ENCODE data around the gene LYRM4. TPM values are rescaled to one million over a fixed set of nuclear protein-coding genes. Genes with fewer than 3 reads are reported as not detected.
A peak's percentile ranks its signal among the peaks of the same experiment; 100 is the strongest.

Gene LYRM4
- total and polyA plus RNA-seq, 8 donors: 8.7 to 14.9 (median 12.6) TPM

DNA sequence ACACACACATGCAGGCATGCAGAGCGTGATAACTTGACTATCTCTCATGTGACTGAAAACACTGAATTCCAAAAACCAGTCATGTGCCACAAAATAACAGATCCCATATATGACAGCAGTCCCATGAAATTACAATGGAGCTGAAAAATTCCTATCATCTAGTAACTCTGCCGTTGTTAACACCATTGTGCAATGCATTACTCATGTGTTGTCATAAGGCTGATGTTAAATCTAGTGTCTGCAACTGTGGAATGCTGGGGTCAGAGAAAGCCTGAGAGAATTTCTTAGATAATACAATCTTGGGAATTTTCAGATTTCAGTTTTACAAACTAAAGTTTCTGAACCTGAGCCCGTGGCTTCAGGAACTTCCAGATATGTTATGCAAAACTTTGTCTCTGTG lies 70.2 kb downstream of the LYRM4 start:
- WGBS, 2 donors: 73 to 75% methylated on average over 3 of the region's 3 CpGs
- H3K36me3 ChIP-seq: no peaks in the 10 kb centered on the region
- H3K4me1 ChIP-seq: no peaks in the 10 kb centered on the region
- no peaks in the 10 kb centered on the region for H3K27me3 ChIP-seq
- TF ChIP-seq, protein P1, sequence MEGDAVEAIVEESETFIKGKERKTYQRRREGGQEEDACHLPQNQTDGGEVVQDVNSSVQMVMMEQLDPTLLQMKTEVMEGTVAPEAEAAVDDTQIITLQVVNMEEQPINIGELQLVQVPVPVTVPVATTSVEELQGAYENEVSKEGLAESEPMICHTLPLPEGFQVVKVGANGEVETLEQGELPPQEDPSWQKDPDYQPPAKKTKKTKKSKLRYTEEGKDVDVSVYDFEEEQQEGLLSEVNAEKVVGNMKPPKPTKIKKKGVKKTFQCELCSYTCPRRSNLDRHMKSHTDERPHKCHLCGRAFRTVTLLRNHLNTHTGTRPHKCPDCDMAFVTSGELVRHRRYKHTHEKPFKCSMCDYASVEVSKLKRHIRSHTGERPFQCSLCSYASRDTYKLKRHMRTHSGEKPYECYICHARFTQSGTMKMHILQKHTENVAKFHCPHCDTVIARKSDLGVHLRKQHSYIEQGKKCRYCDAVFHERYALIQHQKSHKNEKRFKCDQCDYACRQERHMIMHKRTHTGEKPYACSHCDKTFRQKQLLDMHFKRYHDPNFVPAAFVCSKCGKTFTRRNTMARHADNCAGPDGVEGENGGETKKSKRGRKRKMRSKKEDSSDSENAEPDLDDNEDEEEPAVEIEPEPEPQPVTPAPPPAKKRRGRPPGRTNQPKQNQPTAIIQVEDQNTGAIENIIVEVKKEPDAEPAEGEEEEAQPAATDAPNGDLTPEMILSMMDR (IDR thresholded peaks at IDR 0.05): no peak
- H3K9me3 ChIP-seq: no peaks in the 10 kb centered on the region
- H3K4me3 ChIP-seq: no peak overlapping the region
- DNase-seq (no peak), FAIRE-seq (no peak), ATAC-seq (peak in 2 of 4 donors; percentile 46 to 57)
- no peak overlapping the region for H3K27ac ChIP-seq
- intact Hi-C loops (cut with DNase I): no loop called here

DNA sequence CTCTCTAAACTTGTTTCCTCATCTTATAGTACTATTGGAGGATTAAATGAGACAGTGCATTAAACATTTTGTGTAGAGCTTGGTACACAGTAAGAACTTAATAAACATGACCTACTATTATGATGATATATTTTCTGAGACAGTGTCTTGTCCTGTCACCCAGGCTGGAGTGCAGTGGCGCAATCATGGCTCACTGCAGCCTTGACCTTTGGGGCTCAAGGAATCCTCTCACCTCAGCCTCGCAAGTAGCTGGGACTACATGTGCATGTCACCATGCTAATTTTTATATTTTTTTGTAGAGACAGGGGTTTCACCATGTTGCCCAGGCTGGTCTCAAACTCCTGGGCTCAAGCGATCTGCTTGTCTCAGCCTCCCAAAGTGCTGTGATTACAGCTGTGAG lies 72.1 kb downstream of the LYRM4 start:
- no peak overlapping the region for H3K4me3 ChIP-seq
- WGBS, 2 donors: 97 to 100% methylated on average over 3 of the region's 3 CpGs
- FAIRE-seq (no peak), DNase-seq (no peak), ATAC-seq (no peak)
- H3K27ac ChIP-seq: no peak overlapping the region
- no peaks in the 10 kb centered on the region for H3K9me3 ChIP-seq
- no peaks in the 10 kb centered on the region for H3K36me3 ChIP-seq
- no peaks in the 10 kb centered on the region for H3K27me3 ChIP-seq
- intact Hi-C loops (cut with DNase I): no loop called here
- H3K4me1 ChIP-seq: no peaks in the 10 kb centered on the region
- TF ChIP-seq, protein P1 (IDR thresholded peaks at IDR 0.05): no peak

DNA sequence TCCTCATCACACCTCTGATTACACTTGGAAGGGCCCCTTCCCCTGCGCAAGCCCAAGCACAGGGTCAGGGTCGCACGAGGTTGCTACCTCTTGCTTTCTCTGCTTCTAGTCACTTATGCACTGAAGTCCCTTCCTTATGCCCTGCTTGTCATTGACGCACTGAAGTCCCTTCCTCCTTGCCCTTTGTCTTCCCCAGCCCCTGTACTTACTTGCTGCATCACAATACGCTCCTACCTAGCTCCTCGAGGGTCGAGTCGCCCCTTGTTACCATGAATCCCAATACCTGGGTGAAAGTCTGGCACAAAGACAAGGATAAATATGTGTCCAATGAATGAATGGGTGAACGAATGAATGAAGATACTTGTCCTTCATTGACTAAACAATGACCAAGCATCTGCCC lies 75.9 kb downstream of the LYRM4 start:
- FAIRE-seq (no peak), DNase-seq (no peak), ATAC-seq (no peak)
- Histone ChIP-seq H3K4me1 (no peaks in the 10 kb centered on the region), H3K9me3 (no peaks in the 10 kb centered on the region), H3K27ac (no peak overlapping the region), H3K4me3 (no peak overlapping the region), H3K27me3 (no peaks in the 10 kb centered on the region), H3K36me3 (no peaks in the 10 kb centered on the region)
- intact Hi-C loops (cut with DNase I): no loop called here
- 85 to 92% methylated on average over 9 of the region's 9 CpGs for WGBS, 2 donors
- TF ChIP-seq, protein P1 (IDR thresholded peaks at IDR 0.05): no peak

DNA sequence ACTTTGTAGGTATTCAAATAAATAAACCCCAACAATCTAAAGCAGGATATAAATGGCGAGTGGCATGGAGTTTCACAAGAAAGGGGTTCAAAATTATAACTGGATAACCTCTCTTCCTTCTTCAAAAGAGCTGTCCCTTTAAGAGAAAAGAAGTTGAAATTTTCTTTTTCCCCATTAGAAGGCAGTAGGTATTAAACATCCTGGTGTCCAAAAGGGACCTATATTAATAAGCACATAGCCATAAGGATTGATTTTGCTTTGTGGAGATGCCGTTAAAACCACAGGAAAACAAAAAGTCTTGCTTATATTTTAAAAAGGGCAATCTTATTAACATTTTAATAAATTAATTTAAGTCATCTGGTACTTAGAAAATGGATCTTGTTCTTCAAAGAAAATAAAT lies 76.5 kb downstream of the LYRM4 start:
- Histone ChIP-seq H3K27me3 (no peaks in the 10 kb centered on the region), H3K4me1 (no peaks in the 10 kb centered on the region), H3K27ac (no peak overlapping the region), H3K9me3 (no peaks in the 10 kb centered on the region), H3K4me3 (no peak overlapping the region), H3K36me3 (no peaks in the 10 kb centered on the region)
- intact Hi-C loops (cut with DNase I): no loop called here
- FAIRE-seq (no peak), DNase-seq (no peak), ATAC-seq (no peak)
- TF ChIP-seq, protein P1 (IDR thresholded peaks at IDR 0.05): no peak
- WGBS, 2 donors: 84 to 90% methylated on average over 2 of the region's 2 CpGs

DNA sequence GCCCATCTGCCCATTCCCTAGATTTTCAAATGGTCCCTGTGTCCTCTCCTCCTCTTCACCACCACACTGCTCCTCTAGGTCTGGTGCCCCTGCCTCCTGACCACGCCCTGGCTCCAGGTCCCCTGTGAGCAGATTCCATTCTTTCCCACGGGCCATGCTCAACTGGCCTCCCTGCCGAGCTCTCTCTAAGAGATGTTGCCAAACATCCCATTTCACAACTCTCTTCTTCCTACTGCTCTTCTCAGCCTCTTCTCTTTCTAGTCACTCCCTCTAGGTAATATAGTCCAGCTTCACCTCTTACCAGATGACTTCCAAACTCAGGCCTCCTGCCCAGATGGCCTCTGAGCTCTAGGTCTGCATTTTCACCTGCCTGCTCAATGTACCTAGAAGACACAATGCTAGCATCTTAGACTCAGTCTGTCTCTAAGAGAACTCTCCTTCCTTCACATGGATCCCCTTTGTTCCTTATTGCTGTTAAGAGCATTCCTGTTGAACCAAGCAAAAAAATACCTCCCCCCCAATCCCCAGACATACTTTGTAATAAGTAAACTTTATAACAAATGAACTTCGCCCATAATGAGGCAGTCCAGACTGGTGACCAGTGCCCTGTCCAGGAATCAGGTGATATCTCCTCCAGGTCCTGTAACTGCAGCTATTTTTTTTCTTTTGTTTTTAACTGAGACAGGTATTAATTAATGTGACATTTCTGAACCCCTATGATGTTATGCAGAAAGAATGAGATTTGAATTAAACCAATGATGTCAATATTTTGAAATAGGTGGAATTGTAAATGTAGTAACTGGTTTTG lies 79.0 kb downstream of the LYRM4 start:
- intact Hi-C loops (cut with DNase I): no loop called here
- Histone ChIP-seq H3K9me3 (no peaks in the 10 kb centered on the region), H3K4me1 (no peaks in the 10 kb centered on the region), H3K4me3 (no peak overlapping the region), H3K27me3 (no peaks in the 10 kb centered on the region), H3K27ac (no peak overlapping the region), H3K36me3 (no peaks in the 10 kb centered on the region)
- no peak for ATAC-seq
- FAIRE-seq: no peak
- TF ChIP-seq, protein P1 (IDR thresholded peaks at IDR 0.05): no peak
- no peak for DNase-seq
- WGBS, 2 donors: 69 to 85% methylated on average over 4 of the region's 4 CpGs
